HG02938 (cell line): ENCODE results near the gene TPSAB1.

Experiments
- ATAC-seq: cut with Tn5 transposase; IDR thresholded peaks from one replicate; pipeline ENCODE4 v1.9.1; 2021; ENCODE audit warnings: mild to moderate bottlenecking, moderate library complexity; ENCODE audit not compliant: unreplicated experiment

TPSAB1 gene

DNA sequence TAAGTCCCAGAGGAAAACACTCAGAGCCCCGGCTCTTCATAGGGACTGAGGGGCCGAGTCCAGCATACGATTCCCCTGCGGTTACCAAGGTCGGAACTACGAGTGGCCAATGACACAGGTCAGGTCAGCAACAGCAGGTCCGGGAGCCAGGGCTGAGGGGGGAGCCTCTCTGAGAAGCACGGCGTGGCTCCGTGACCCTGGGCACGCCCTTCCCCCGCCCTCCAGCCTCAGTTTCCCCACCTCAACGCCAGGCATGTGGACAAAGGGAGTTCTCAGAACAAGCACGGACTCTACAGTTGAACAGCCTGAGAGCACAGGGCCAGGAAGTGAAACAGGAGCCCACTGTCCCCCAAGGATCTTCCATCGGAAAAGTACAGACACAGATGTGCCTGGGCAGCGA is 41.0 kb downstream of the TPSAB1 start:
- ATAC-seq = no peak

DNA sequence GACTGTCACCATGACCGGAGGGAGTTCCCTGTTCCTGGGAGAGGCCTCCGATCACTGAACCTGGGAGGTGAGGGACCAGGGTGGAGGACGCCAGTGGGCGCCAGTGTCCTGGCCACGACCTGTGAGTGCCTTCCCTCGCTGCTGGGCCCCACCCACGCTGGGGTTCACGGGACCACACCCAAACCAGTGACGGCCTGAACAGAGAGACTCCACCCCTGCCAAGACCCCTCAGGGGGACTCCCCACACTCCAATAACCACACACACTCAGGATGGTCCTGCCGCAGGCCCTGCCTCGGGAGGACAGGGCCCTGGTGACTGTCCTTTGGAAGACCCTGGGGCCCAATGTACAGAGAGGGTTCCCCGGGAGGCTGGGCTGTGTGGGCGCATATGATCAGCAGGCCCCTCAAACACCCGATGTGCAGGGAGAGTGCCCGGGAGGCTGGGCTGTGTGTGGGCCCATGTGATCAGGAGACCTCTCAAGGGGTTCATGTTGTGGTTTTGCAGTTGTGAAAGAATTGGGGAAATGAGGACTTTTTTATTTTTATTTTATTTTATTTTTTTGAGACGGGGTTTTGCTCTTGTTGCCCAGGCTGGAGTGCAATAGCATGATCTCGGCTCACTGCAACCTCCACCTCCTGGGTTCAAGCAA is 41.9 kb downstream of the TPSAB1 start:
- ATAC-seq = no peak

DNA sequence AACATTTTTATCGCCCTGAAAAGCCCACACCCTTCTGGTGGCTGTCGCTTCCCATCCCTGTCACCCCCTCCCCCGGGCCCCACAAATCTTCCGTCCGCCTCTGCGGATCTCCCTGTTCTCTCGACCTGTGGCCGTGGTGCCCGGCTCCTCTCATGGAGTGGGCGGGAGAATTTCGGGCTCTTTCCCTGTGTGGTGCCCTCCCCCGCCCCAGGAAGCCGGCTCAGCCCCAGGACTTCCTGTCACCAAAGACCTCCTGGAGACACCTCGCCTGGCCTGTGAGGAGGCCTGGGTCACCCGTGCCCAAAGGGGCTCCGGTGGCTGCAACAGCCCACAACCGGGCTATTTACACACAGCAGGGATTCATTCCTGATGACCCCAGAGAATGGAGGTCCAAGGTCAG is 42.8 kb downstream of the TPSAB1 start:
- no peak for ATAC-seq

DNA sequence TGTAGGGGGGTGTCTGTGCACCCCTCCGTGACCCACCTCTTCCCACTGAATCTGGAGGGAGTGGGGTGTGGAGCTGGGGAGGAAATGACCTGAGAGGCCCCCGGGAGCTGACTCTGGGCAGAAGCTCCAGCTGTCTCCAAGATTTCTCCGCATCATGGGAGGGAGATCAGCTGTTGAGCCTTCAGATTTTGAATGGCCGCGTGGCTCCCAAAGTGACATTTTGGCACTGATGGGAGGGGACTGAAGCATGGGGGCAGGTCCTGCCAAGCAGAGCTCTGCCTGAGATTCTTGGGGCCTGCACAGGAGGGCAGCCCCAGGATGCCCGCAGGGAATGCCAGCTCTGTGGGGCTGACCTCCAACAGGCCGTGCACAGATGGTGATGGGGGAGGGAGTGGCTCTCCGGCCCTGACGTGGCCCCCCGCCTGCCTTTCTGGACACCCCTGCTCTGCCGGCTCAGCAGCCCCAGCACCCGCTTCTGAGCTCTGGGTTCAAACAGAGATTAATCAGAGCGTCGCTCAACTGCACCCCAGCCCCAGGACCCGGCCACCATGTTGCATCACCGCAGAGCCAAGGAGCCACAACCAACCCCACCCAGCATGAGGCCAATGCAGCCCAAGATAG is 43.6 kb downstream of the TPSAB1 start:
- ATAC-seq = no peak

DNA sequence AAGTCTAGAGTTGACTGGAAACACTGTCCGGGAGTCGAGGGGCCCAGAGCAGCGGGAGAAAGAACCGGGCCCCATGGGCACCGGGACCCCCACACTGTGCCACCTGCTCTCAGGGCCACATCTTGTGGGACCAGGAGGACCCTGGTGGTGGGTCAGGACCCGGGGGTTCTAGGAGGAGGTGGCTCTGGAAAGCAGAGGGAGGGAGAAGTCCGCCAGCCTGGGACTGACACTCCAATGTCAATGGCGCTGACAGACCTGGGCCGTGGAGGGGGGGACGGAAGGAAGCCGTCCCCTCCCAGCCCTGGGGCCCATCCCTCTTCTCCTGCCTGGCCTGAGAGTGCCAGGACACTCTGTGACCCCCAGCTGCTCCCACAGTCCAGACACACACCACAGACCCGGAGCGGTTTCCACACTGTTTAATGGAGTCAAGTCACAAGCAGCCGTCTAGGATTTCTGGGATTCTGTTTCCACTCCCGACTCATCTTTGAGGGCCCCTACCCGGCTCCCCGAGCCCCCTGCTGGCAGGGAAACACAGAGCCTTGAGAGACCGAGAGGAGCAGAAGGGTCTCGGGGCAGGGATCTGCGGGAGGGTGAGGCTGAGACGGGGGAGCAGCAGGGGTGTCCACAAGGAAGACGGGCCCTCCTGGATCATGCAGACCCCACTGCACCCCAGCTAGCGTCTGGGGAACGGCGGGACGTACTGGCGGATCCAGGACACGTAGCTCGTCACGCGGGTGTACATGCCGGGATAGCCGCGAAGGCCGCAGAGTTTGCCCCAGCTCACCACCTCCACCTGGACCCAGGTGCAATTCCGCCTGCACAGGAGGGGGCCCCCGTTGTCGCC is 45.4 kb downstream of the TPSAB1 start:
- ATAC-seq = no peak

DNA sequence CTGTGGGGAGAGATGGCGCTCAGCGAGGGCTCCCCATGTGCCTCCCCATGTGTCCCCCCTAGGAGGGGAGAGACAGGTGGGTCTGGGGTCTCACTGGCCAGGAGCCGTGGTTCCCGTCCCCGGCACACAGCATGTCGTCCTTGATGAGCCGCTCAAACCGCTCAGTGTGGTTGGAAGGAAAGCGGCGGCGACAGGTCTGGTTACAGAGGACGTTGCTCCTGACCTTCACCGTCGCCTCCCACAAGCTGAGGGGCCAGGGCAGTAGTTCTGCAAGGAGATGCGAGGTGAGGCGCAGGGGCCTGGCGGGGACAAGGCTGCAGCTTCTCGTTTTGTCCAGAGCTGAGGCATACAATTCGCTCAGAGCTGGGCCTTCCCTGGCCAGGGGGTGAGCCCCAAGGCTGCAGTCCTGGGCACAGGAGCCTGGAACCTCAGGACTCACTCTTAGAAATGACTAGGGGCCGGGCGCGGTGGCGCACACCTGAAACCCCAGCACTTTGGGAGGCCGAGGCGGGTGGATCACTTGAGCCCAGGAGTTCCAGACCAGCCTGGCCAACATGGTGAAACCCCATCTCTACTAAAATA is 46.1 kb downstream of the TPSAB1 start:
- ATAC-seq = no peak

DNA sequence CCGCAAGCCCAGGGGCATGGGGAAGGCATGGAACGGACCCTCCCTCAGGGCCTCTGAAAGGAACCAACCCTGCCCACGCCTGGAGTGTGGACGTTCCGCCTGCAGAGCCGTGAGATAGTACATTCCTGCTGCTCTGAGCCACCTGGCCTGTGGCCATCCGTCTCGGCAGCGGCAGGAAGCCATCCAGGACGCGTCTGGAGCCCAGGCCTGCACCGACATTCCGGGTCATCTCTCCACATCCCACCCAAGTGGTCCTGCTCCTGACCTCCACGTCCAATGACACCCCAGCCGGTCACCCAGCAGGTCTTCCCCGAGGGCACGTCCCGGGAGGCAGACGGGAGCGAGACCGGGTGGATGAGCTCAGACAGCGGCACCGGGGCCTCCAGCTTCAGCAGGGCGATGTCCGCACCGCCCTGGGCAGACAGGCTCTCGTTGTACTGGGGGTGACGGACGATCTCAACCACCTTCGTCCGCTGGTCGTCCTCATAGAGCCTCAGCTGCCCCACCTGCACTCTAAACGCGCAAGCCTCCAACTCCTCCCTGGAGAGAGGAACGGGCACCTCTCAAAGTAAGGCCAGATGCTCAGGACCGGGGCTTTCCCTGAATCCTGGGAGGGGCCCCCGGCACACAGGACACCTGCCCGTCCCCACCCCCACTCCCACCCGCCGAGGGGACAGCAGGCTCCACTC is 47.6 kb downstream of the TPSAB1 start:
- no peak for ATAC-seq

DNA sequence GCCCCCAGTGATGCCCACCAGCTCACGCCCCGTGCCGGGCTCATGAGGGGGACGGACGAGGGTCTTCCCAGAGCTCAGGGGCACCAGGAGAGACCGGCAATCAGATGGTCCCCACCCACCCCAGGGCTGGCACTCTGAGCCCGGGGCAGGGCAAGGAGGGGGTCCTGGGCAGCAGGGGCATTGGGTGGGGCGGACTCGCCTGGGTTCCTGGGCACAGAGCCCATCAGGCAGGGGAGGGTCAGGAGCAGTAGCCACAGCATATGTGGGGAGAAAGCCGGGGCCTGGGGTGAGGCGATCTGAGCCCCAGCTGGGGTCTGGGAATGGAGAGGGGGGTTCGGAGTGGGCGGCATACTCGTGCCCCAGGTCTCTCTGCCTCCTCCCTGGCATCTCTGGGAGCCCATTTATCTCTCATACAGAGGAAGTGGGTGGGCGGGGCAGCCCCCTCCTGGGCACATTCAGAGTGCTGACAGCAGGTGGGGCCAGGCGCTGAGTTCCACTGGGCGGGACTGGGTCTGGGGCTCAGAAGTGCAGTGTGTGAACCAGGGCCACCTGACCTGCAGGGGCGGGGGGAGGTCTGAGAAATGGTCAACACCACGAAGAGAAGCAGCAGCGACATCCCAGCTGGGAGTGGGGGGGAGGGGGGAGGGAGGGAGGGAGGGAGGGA is 48.4 kb downstream of the TPSAB1 start:
- no peak for ATAC-seq

DNA sequence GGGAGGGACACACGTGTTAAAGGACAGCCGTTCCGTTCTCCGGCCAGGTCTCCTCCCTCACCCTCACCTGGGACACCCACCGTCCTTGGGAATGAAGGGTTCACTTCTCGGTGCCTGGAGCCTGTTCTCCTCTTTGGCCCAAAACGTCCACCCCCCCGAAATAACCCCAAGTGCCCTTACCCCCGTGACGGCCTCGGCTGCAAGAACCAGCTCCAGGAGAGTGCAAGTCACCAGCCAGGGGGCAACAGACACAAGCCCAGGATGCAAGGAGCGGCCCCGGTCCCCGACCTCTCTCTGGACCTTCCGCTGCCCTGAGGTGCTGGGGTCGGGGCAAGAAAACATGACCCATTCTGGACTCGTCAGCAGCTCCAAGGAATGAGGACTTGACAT is 49.0 kb downstream of the TPSAB1 start:
- no peak for ATAC-seq

DNA sequence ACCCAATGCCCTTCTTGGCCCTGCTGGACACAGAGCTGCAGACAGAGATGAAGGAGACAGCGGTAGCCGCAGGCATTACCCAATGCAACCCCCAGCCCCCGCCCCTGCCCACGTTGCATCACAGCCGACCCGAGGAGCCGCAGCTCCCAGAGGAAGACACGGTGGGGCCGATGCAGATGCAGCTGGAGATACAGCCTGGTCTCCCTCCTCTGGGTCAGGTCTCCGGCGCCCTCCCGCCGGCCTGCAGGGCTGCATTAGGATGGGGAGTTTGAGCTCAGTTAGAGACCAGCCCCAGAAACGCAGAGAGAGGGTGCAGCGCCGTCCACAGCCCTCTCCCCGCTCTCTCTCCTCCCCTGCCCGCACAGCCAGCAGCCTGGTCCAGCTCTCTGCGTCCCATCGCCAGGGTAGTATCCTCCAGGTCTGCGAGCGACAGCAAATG is 49.6 kb downstream of the TPSAB1 start:
- ATAC-seq = no peak

DNA sequence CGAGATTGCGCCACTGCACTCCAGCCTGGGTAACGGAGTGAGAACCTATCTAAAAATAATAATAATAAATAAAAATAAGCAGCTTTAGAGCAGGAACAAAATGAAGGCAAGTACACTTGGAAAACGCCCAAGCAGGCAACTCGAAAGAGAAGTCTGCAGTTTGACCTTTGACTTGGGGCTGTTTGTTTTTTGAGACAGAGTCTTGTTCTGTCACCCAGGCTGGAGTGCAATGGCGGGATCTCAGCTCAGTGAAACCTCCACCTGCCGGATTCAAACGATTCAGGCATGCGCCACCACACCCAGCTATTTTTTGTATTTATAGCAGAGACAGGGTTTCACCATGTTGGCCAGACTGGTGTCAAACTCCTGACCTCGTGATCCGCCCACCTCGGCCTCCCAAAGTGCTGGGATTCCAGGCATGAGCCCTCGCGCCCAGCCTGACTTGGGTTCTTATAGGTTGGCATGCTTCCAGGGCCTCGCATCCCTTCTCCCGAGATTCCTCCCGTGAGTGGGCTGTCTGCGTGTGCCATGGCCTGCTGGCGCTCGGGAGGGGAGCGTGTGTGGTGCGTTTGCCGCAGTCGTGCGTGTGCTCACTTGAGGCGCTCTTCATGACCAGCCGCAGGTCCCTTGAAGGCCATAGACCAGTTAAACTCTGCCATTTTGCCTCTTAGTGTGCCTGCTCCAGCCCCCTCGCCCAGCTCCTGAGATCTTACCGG is 50.5 kb downstream of the TPSAB1 start:
- ATAC-seq = no peak

DNA sequence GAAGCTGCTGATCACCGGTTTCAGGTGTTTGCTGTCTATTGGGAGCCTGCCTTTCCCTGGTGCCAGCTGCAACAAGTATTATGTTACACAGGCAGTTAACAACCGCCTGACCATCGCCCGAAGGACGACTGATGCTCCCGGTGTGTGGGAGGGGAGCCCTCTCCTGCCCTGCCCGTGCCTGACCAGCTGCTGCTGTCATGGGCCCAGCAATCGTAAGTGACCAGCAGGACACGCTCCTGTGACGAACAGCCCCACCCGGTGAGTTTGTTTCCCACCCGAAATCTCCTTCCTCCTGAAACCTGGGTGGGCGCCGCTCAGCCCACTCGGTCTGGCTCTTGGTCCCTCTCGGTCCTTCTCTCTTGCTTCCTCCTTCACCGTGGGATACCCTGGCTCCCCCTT is 51.1 kb downstream of the TPSAB1 start:
- no peak for ATAC-seq
